A549 (cell line): ENCODE measurements around the gene RNF121.

ENCODE experiments used
- EP300 ChIP-seq, 2 experiments: fragments of >200 bp; sonication (Bioruptor Twin); formaldehyde crosslinking; IDR thresholded peaks; 2 replicates in 1 of 2; 3 replicates in 1 of 2; pipeline ENCODE4 v1.6.1; 2016 to 2017
- HEYL ChIP-seq: fragments of 250-450 bp; sonication (Bioruptor Pico); IDR thresholded peaks from 2 replicates; pipeline ENCODE4 v1.8.0; 2021; ENCODE audit warnings: mild to moderate bottlenecking, moderate library complexity
- MAX ChIP-seq: IDR thresholded peaks from 2 replicates; pipeline ENCODE4 v1.6.1; 2012
- MAZ ChIP-seq: fragments of 150-350 bp; IDR thresholded peaks from 2 replicates; pipeline ENCODE4 v1.6.1; 2014; ENCODE audit warnings: antibody characterized with exemption, low read depth, low read length, borderline replicate concordance
- MYC ChIP-seq: IDR thresholded peaks from 2 replicates; pipeline ENCODE4 v1.6.1; 2012; ENCODE audit warnings: mild to moderate bottlenecking, inconsistent platforms, low read length, improper control_type of control experiment, borderline replicate concordance
- ZNF302 ChIP-seq: fragments of 250-450 bp; sonication (Bioruptor Pico); IDR thresholded peaks from 2 replicates; pipeline ENCODE4 v1.9.0; 2021; ENCODE audit warnings: inconsistent platforms, mild to moderate bottlenecking, moderate library complexity

- TF ChIP-seq MAX = peak; percentile 53
- no peak for TF ChIP-seq MYC
- TF ChIP-seq MAZ = no peak
- peak in 1 of 2 experiments; percentile 38; a peak in 1 of 5 replicates for TF ChIP-seq EP300 (IDR thresholded peaks at IDR 0.05)
- no peak for TF ChIP-seq HEYL (CRISPR knock-in tag)
- no peak for TF ChIP-seq ZNF302 (CRISPR knock-in tag)
Observed at GRCh38 chr11:71946144-71946571, 17.3 kb downstream of the RNF121 start.
